Muscle of back (tissue), 13 donors: ENCODE results near the gene KIRREL2. TPM values are rescaled to one million over a fixed set of nuclear protein-coding genes. Genes with fewer than 3 reads are reported as not detected.
A peak's percentile ranks its signal among the peaks of the same experiment; 100 is the strongest.
"Not testable (repeated sequence)": the region's sequence is repeated elsewhere in the genome, so short reads cannot be mapped to it uniquely, and the experiment has no call there.

Experiments used
- DNase-seq, 3 donors: peaks; one replicate each; pipeline versions ENCODE4 v3.0.0 to v3.0.0-alpha.2; 2013
- long read RNA-seq, 9 donors: transcript quantifications; one replicate each; lab custom pipeline, GENCODE V29; 2026
- polyA plus RNA-seq, 10 donors: library from polyadenylated mRNA; unstranded; fragments of 120-200 nt; gene quantifications; one replicate each; pipeline ENCODE4 v1.2.1, GENCODE V29; 2013; ENCODE audit not compliant: insufficient read length in 10 of 10

Gene KIRREL2
- polyA plus RNA-seq: 1 to 10 TPM in 1 of 10 donors, under 1 TPM in 9; 0.18 to 1.1 (median 0.33) TPM
- long read RNA-seq, donor 1: 0 reads
- long read RNA-seq, donor 2: 0 reads
- long read RNA-seq, donor 3: 0 reads
- long read RNA-seq, donor 4: 0 reads
- long read RNA-seq, donor 5: 0 reads
- long read RNA-seq, donor 6, partial matches to known transcripts: 0 of 1 reads
- long read RNA-seq, donor 6, other reads (novel, unspliced or antisense): 0 of 1 reads
- long read RNA-seq, donor 7: 0 reads
- long read RNA-seq, donor 8: 0 reads
- long read RNA-seq, donor 9, partial matches to known transcripts: 0 of 1 reads
- long read RNA-seq, donor 9, other reads (novel, unspliced or antisense): 0 of 1 reads

DNA sequence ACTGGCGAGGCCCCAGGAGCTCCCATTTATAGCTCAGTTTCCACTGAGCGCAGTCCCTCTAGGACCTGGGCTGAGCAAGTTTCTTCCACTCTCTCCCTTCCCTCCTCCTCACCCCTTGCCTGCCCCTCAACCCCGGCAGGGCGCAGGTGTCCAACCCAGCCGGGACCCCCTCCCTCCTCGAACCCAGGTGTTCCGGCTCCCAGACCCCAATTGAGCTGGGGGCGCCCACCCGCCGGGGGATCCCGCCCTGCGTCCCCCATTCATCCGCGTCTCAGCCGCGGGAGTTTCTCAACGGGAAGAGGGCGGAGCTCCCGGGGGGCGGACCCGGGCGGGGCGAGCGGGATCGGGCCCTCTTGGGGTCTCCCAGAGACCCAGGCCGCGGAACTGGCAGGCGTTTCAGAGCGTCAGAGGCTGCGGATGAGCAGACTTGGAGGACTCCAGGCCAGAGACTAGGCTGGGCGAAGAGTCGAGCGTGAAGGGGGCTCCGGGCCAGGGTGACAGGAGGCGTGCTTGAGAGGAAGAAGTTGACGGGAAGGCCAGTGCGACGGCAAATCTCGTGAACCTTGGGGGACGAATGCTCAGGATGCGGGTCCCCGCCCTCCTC lies at the start of gene KIRREL2:
KIRREL2 (plus strand) TSS at position 366 of the 604 bp plus-strand sequence; CDS start at position 575, 209 bp downstream.
- DNase-seq: peak in 1 of 3 donors; percentile 66

DNA sequence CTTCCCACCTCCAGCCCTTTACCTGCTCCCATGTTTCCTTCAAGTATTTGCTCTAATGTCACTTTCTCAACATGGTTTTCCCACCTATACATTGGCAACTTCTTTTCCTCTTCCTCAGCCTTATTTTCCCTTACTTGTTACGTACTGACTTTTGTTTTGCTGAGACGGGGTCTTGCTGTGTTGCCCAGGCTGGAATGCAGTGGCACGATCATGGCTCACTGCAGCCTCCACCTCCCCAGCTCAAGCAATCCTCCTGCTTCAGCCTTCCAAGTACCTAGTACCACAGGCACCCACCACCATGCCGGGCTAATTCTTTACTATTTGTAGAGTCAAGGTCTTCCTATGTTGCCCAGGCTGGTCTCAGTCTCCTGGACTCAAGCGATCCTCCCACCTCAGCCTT lies 49.1 kb upstream of the KIRREL2 start:
- DNase-seq: no peak

GRCh38 chr19:35811317-35812219 lies 45.1 kb upstream of the KIRREL2 start:
- no peak for DNase-seq

- no peak for DNase-seq
Observed at GRCh38 chr19:35812220-35813042, 44.3 kb upstream of the KIRREL2 start, which contains the start of gene PRODH2. PRODH2 (minus strand) TSS chr19:35812845; CDS start chr19:35812805, 40 bp downstream.

DNA sequence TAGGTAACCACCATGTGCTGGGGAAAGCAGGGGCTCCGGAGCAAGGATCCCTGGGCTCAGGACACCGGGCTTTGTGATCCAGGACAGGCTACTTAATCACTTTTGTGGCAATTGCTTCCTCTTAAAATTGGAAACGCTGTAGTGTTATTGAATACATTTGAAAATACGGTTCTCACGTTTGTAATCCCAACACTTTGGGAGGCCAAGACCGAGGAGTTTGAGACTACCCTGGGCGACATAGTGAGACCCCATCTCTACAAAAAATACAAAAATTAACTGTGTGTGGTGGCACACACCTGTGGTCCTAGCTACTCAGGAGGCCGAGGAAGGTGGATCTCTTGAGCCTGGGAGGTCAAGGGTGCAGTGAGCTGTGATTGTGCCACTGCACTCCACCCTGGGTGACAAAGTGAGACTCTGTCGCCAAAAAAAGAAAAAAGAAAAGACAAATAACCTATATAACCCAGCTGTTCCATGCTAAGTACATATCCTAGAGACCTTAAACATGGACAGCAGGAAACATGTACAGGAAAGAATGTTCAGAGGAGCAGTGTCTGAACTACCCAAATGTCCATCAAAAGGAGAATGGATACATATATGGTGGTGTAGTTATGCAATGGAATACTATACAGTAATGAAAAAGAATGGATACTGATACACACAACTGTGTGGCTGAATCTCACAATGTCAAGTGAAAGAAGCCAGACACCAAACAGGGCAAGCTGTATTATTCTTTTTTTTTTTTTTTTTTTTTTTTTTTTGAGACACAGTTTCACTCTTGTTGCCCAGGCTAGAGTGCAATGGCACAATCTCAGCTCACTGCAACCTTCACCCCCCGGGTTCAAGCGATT lies 43.4 kb upstream of the KIRREL2 start:
- no peak for DNase-seq

DNA sequence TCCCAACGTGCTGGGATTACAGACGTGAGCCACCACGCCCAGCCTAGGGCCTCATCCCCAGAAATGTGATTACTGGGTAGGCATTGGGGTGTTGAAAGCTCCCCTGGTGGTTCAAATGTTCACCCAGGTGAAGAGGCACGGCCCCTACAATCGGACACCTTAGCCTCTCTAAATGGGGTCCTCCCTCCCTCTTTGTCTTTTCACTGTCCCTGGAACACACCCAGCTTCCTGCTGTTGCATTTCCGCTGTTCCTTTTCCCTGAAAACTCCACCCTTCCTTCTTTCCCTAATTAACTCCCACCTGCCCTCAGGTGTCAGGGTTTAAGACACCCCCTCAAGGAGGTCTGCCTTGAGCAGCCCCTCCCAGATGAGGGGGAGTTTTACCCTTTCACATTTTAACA lies 40.4 kb upstream of the KIRREL2 start:
- no peak for DNase-seq

GRCh38 chr19:35816846-35817245 lies 39.9 kb upstream of the KIRREL2 start:
- no peak for DNase-seq

- DNase-seq: no peak
Observed at GRCh38 chr19:35818445-35818844, 38.3 kb upstream of the KIRREL2 start.

- DNase-seq: no peak
Observed at GRCh38 chr19:35822579-35822978, 34.1 kb upstream of the KIRREL2 start.

GRCh38 chr19:35824150-35824549 lies 32.6 kb upstream of the KIRREL2 start:
- no peak for DNase-seq

DNA sequence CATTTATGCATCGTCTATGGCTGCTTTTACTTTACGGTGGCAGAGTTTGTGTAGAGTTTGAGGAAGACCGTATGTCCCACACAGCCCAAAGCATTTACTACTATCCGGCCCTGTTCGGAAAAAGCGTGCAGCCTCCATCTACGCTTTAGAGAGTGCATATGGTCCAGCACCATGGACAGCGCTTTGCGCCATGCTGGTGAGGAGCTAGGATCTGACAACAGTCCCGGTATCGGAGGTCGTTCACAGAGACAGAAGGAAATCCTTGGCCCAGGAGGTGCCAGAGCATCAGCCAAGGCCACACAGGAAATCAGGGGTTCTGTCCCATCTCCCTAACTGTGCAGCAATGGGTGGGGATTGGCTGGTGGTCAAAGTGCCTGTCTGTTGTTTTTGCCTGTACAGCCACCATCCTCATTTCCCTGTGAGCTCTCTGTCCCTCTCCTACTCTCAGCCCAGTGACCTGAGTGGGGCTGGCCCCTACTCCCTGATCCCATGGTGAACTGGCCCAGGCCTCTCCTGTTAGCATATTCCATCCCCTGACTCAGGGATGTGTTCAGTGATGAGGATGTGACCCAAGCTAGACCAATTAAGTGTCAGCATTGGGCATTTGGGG lies 27.9 kb upstream of the KIRREL2 start:
- DNase-seq: peak; percentile 57 to 88 (median 87)

- no peak for DNase-seq
Observed at GRCh38 chr19:35830986-35831385, 25.7 kb upstream of the KIRREL2 start.

DNA sequence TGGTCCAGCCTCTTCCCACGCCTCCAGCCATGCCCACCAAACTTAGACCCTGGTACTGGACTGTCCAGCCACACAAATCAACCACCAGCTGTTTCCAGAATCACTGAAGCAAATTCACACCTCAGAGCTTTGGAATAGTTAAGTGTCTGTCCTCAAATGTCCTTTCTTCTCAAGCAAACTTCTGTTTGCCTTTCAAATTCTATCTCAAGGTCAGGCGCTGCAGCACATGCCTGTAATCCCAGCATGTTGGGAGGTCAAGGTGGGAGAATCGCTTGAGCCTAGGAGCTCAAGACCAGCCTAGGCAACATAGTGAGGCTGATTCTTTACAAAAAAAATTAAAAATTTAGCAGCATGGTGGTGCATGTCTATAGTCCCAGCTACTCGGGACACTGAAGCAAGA lies 24.7 kb upstream of the KIRREL2 start:
- no peak for DNase-seq

DNA sequence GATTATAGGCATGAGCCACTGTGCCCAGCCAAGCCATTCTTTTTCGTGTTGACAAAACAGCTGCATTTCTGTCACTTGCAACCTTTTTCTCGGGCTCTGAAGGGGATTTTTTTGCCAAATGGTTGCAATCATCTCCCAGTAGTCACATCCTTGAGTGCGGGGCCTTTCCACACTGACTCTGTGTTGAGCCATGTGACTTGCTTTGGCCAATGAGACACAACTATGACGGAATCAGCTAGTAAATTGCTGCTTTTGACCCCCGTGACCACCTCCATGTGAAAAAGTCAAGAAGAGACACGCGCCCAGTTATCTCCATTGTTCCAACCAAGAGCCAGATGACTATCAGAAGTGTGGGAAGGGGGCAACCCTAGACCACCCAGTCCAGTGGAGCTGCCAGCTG lies 22.7 kb upstream of the KIRREL2 start:
- no peak for DNase-seq

DNA sequence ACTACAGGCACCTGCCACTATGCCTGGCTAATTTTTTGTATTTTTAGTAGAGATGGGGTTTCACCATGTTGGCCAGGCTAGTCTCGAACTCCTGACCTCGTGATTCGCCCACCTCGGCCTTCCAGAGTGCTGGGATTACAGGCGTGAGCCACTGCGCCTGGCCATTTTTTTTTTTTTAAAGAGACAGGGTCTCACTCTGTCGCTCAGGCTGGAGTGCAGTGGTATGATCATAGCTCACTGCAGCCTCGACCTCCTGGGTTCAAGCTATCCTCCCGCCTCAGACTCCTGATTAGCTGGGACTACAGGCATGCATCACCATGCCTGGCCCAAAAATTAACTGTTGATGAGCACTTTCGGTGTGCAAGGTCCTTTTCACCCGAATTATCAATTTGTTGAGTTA lies 20.6 kb upstream of the KIRREL2 start:
- not testable (repeated sequence) for DNase-seq

DNA sequence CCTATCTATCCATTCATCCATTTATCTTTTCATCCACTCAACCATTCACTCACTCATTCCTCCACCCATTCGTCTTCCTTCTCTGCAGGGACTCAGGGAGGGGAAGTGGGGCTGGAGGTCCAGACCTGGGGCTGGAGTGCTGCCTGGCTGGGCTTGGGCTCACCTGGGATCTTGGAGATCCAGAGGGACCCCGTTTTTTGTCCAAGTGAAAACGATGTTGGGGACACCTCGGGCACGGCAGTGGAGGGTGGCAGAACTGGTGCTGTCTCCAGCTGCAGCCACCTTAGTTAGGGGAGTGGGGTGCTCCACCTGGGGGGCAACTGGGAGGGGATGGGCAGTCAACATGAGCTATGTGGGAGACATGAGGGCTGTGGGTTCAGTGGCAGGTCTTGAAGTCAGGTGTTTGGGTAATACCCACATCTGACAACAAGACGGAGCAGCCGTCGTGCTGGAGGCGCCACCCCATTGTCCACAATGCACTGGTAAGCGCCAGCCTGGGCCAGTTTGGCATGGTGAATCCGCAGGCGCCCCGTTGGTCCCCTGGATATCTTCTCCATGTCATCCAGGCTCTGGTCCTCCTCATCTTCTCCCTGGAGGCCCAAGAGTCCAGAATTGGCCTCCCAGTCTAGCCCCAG lies 14.6 kb upstream of the KIRREL2 start:
- no peak for DNase-seq

- DNase-seq: no peak
Observed at GRCh38 chr19:35842666-35843272, 13.9 kb upstream of the KIRREL2 start.

- DNase-seq: no peak
Observed at GRCh38 chr19:35843676-35844481, 12.8 kb upstream of the KIRREL2 start.
